ENCODE results near the gene CCDC69. TPM values are rescaled to one million over a fixed set of nuclear protein-coding genes. Genes with fewer than 3 reads are reported as not detected.

CCDC69 gene
- polyA plus RNA-seq, 2 of the 4 experiments (the other 2 are of a cell fraction) = 2.9 to 3.0 TPM

DNA sequence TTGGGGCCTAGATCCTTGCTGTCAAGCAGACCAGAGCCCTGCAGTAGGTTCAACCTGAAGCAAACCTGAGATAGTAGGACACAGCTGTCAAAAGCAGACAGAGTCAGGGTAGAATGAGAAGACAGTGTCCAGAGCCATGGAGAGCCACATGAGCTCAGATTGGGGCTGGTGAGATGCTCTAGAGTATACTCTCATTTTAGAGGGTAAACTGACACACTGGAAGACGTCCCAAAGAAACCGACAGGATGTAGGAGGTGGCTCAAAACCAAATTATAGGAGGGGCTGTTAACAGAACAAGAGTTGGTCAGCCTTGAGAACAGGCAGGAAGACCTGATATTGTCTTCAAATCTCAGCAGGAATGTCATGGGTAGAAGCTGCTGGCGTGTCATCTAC, 11.5 kb downstream of the CCDC69 start:
- no peak overlapping the region for H3K4me3 ChIP-seq
- no peak for TF ChIP-seq EHMT2 (IDR thresholded peaks at IDR 0.05; ENCODE audit: low read depth)
- TF ChIP-seq HDAC2 (IDR thresholded peaks at IDR 0.05) = no peak
- no peak for TF ChIP-seq JUNB (IDR thresholded peaks at IDR 0.05)
- TF ChIP-seq USF2 (IDR thresholded peaks at IDR 0.05) = no peak
- TF ChIP-seq CBX2 (IDR thresholded peaks at IDR 0.05; ENCODE audit: borderline replicate concordance, low read depth) = no peak
- TF ChIP-seq, protein P1, sequence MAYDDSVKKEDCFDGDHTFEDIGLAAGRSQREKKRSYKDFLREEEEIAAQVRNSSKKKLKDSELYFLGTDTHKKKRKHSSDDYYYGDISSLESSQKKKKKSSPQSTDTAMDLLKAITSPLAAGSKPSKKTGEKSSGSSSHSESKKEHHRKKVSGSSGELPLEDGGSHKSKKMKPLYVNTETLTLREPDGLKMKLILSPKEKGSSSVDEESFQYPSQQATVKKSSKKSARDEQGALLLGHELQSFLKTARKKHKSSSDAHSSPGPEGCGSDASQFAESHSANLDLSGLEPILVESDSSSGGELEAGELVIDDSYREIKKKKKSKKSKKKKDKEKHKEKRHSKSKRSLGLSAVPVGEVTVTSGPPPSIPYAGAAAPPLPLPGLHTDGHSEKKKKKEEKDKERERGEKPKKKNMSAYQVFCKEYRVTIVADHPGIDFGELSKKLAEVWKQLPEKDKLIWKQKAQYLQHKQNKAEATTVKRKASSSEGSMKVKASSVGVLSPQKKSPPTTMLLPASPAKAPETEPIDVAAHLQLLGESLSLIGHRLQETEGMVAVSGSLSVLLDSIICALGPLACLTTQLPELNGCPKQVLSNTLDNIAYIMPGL (CRISPR knock-in tag; IDR thresholded peaks at IDR 0.05; ENCODE audit: borderline replicate concordance) = no peak
- TF ChIP-seq HOXB5 (CRISPR knock-in tag; IDR thresholded peaks at IDR 0.05) = no peak
- no peak for TF ChIP-seq ZNF302 (CRISPR knock-in tag; IDR thresholded peaks at IDR 0.05)
- no peak for TF ChIP-seq MAX (IDR thresholded peaks at IDR 0.05)
- TF ChIP-seq MYC (IDR thresholded peaks at IDR 0.05; ENCODE audit: borderline replicate concordance, low read length) = no peak
- TF ChIP-seq FOXS1 (CRISPR knock-in tag; IDR thresholded peaks at IDR 0.05) = no peak
- TF ChIP-seq PHF8 (IDR thresholded peaks at IDR 0.05; ENCODE audit: borderline replicate concordance, low read depth) = no peak
- TF ChIP-seq, protein P2, sequence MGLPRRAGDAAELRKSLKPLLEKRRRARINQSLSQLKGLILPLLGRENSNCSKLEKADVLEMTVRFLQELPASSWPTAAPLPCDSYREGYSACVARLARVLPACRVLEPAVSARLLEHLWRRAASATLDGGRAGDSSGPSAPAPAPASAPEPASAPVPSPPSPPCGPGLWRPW (IDR thresholded peaks at IDR 0.05) = no peak
- no peak for TF ChIP-seq RCOR1 (IDR thresholded peaks at IDR 0.05; ENCODE audit: low read depth, low read length)
- no peak for TF ChIP-seq BHLHE40 (IDR thresholded peaks at IDR 0.05; ENCODE audit: low read depth, low read length)
- TF ChIP-seq MAFK (IDR thresholded peaks at IDR 0.05; ENCODE audit: partially characterized antibody) = no peak
- POLR2A ChIA-PET = no interaction called here
- no peak overlapping the region for H3K27ac ChIP-seq
- ATAC-seq = no peak
- CTCF ChIA-PET = interaction anchor here (0.8 to 1.4 kb wide), 3 partner anchors 11 to 165 kb away, joined by 3 to 4 read pairs (median 3); partner anchors contain the start of gene CCDC69
- DNase-seq (ENCODE audit: low read depth in 1 of 2, low spot score in 1 of 2) = no peak
- H3K4me1 ChIP-seq = no peaks in the 10 kb centered on the region
- 28% methylated on average over 3 of the region's 3 CpGs for WGBS (ENCODE audit: missing lambda C conversion rate)
- no peak for FAIRE-seq
- H3K9me3 ChIP-seq = no peaks in the 10 kb centered on the region
- H3K4me2 ChIP-seq = no peak overlapping the region

DNA sequence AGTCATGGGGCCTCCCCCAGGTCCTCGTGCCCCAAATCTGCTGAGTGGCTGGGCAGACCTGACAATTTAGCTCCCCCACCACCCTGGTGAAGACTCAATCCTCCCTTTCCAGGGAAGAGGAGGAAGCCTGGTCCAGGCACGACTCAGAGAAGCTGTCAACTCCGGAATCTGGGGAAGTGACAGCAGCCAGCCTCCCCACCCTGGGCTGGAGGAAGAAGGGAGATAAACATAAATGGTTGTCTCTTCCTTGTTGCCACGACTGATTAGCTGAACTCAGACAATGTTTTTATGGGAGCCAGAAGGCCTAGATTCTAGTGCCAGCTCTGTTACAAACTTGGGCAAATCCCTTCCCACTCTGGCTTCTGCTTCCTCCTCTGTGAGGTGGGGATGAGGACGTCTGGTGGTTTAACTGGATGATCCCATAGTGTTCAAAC, 15.4 kb downstream of the CCDC69 start:
- no peak for DNase-seq (ENCODE audit: low read depth in 1 of 2, low spot score in 1 of 2)
- H3K27ac ChIP-seq = no peak overlapping the region
- no peaks in the 10 kb centered on the region for H3K9me3 ChIP-seq
- POLR2A ChIA-PET = no interaction called here
- CTCF ChIA-PET = interaction anchor here (0.8 to 1.0 kb wide), 3 partner anchors 10 to 467 kb away, joined by 3 to 4 read pairs (median 3); no protein-coding TSS in a partner anchor
- no peaks in the 10 kb centered on the region for H3K4me1 ChIP-seq
- TF ChIP-seq HOXB5 (CRISPR knock-in tag; IDR thresholded peaks at IDR 0.05) (no peak), GATA3 (IDR thresholded peaks at IDR 0.05; ENCODE audit: borderline replicate concordance) (no peak), TP53 (CRISPR knock-in tag; IDR thresholded peaks at IDR 0.05) (no peak), SMC3 (IDR thresholded peaks at IDR 0.05) (no peak), REST (IDR thresholded peaks at IDR 0.05) (no peak), CHD4 (IDR thresholded peaks at IDR 0.05; ENCODE audit: borderline replicate concordance) (no peak), USF2 (IDR thresholded peaks at IDR 0.05) (no peak), NPAS2 (CRISPR knock-in tag; IDR thresholded peaks at IDR 0.05; ENCODE audit: borderline replicate concordance) (no peak), FOXS1 (CRISPR knock-in tag; IDR thresholded peaks at IDR 0.05) (no peak), RARB (CRISPR knock-in tag; IDR thresholded peaks at IDR 0.05) (no peak), POLR2AphosphoS2 (conservative IDR thresholded peaks at IDR 0.05; ENCODE audit: low read length) (no peak)
- ATAC-seq = no peak
- H3K4me3 ChIP-seq = no peak overlapping the region
- no peak overlapping the region for H3K4me2 ChIP-seq
- no peak for FAIRE-seq
- 30% methylated on average over 5 of the region's 5 CpGs for WGBS (ENCODE audit: missing lambda C conversion rate)
